HG02763 (cell line): ENCODE results near the gene NXNL2.
A peak's percentile ranks its signal among the peaks of the same experiment; 100 is the strongest.

Experiments
- ATAC-seq: cut with Tn5 transposase; IDR thresholded peaks from one replicate; pipeline ENCODE4 v1.9.1; 2021; ENCODE audit warnings: mild to moderate bottlenecking, moderate library complexity; ENCODE audit not compliant: unreplicated experiment

NXNL2 gene

GRCh38 chr9:88531920-88532698 is 2.9 kb upstream of the NXNL2 start:
- no peak for ATAC-seq

GRCh38 chr9:88533951-88534455 is 975 bp upstream of the NXNL2 start:
- no peak for ATAC-seq

DNA sequence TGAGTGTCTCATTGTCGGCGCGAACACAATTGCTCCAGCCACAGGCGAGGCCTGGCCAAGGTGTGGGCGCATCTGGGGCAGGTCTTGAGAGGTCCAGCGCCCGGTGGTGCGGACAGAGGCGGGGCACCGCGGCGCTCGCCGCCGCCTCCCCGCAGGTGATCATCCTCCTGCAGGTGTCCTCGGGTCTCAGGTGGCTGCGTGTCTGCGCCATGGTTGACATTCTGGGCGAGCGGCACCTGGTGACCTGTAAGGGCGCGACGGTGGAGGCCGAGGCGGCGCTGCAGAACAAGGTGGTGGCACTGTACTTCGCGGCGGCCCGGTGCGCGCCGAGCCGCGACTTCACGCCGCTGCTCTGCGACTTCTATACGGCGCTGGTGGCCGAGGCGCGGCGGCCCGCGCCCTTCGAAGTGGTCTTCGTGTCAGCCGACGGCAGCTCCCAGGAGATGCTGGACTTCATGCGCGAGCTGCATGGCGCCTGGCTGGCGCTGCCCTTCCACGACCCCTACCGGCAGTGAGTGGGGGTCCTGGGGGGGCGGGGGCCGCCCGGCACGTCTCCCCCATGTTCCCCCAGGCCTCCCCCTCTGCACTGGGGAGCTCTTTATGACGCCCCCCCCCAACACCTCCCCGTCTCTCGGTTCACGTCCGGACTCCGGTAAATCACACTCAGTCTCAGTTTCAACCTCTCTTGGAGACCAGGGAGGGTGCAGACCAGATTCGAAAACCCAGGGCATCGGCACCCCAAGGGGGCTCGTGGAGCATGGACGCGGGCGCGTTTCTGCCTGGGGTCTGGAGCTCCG is 446 bp downstream of the NXNL2 start:
- ATAC-seq: no peak

DNA sequence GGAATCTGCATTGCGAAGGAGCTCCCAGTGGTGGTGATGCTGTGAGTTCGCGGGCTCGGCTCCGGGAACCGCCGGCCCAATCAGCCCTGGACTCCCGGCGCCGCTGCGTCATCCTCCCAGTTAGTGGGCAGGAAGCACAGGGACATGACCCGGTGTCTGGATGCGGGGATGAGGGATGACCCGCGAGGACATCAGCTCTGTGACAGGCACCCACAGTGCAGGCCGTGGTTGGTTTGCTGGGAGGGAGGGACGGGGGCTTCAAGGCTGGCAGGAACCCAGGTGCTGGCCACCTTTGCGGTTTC is 996 bp downstream of the NXNL2 start:
- ATAC-seq: no peak

GRCh38 chr9:88536951-88537760 is 2.2 kb downstream of the NXNL2 start:
- ATAC-seq: no peak

DNA sequence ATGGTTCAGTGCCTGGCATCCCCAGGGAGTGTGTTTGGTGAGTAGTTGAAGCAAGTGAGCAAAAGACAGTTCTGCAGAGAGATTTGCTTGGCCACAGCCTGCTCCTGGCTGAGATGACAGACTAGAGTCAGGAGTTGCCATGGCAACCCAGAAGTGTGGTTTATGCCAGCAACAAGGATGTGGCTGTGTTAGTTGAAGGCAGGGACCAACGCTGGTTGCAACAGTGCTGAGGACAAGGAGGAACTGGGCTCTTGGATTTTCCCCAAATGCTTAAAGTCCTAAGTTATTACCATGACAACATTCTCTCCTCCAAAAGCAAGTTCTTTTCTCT is 2.7 kb downstream of the NXNL2 start:
- no peak for ATAC-seq

DNA sequence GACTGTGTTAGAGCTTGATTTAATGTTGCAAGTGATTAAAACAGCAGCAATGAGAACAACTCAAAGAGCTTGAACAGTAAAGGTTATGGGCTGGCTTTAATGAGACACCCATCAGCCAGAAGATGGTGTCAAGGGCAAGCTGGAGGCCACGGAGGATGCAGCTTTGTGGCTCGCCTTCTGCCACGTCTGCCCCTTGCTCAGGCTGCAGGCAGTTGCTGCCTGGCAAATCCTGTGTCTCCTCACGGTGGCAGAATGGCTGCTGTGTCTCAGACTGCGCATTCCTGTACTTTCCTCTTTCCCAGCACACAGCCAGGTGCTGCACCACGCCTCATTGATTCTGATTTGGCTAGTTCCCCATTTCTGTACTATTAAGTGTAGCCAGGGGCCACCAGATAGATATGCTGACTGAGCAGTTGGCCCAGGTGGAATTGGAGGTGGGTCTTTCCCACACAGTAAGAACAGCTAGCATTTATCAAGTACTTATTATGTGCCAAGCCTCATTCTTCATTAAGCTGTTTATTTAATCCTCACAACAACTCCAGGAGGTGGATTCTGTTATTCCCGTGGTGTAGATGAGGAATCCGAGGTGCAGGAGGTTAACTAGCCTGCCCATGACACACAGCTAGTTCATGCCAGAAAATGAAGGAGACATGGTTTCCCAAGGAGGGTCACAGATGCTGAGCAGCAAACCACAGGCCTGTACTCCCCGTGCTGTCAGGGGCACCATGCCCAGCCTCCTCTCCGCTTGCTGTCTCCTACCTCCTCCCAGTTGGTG is 3.5 kb downstream of the NXNL2 start:
- no peak for ATAC-seq

DNA sequence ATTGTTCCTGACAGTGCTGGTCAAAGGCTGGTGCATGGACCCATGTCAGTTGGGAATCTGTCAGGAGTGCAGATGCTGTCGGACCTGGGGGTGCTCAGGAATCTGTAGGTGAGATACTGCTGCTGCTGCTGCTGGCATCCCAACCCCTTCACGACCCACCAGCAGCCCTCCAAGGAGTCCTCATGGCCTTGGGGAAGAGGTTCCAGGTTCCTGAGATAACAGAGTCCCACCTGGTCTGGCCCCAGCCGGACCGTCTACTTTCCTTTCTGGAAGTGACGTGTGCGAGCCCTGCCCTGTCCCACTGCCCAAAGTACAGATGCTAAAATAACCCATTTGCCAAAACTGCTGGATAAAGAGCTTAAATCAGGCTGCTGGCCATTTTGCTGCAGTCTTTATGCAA is 4.3 kb downstream of the NXNL2 start:
- ATAC-seq: no peak

DNA sequence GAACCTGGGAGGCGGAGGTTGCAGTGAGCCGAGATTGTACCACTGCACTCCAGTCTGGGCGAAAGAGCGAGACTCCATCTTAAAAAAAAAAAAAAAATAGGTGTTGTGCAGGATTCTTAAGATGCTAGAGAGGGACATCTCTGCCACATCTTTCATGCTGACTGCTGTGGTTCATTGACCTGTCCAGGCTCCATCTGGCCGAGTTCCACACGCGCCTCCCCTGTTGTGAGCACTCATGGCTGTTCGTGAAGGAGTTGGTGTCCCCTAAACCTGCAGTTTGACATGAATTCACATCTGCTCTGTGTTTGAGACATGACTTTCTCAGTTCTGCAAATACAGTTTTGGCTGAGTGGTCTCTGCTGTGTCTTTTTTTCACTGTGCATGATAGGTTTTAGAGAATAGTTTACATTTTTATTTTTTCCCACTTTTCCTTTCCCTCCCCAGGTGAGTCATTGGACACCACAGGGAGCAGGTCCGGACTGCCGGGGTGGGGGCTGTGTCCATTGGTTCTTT is 5.3 kb downstream of the NXNL2 start:
- ATAC-seq: no peak

- ATAC-seq: no peak
Measured at GRCh38 chr9:88544245-88544644, 9.3 kb downstream of the NXNL2 start.

DNA sequence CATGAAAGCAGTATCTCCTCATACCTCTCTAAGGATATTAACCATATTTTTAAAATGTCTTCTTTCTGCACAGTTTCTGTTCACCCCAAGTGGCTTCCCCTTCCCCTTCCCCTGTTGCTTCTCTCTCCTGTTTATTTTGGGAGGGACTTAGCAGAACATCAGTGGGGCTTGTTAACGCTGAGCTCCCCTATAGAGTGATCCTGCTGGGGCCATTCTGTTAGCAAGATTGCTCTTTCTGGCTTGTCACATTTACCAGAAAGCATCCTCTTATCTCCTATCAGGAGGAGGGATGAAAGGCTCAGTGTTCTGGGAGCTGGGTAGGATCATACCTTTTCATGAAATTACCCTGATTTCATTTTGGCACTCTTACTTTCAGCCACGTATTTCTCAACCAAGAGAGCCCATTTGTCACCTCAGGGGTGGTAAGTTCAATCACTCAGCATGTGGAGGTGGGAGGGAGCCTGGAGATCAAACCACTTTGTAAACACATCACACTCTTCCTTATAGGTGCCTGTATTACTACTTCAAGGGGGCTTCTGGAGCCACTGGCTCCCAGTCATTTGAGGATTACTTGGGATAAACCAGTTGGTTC is 16.7 kb downstream of the NXNL2 start:
- no peak for ATAC-seq

- ATAC-seq: no peak
Measured at GRCh38 chr9:88553350-88553749, 18.4 kb downstream of the NXNL2 start.

DNA sequence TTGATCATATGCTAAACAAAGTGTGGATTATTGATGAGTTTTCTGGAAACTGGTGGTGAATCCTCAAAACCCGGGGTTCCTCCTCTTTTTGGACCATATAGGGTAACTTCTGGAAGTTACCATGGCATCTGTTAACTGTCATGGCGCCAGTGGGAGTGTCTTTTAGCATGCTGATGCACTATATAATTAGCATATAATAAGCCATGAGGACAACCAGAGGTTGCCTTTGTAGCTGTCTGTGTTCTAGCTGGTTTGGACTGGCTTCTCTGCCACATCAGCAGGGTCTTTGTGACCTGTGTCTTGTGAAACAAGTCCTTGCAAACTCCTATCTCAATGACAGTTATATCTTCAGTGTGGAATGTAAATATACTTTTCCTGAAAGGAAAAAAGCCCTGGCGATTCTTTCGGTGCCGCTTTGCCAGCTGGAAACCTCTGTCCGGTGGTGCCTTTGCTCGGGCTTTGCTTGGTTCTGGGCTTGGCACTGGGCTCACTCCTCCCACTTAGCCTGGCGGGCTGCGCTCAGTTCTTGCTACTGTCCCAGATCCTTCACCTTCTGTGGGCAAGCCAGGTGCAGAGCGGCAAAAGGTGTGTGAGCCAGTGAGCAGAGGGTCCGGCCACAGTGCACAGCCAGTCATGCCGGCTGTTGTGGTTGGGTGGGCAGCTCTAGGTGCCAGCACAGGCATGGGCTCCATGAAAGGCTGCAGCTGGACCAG is 20.4 kb downstream of the NXNL2 start:
- no peak for ATAC-seq

- ATAC-seq: no peak
Measured at GRCh38 chr9:88559661-88560060, 24.7 kb downstream of the NXNL2 start.

GRCh38 chr9:88567870-88568269 is 32.9 kb downstream of the NXNL2 start:
- ATAC-seq: peak; percentile 66

- ATAC-seq: no peak
Measured at GRCh38 chr9:88571419-88571818, 36.4 kb downstream of the NXNL2 start.

- ATAC-seq: no peak
Measured at GRCh38 chr9:88572684-88573083, 37.7 kb downstream of the NXNL2 start.

- ATAC-seq: no peak
Measured at GRCh38 chr9:88574953-88575352, 40.0 kb downstream of the NXNL2 start.

DNA sequence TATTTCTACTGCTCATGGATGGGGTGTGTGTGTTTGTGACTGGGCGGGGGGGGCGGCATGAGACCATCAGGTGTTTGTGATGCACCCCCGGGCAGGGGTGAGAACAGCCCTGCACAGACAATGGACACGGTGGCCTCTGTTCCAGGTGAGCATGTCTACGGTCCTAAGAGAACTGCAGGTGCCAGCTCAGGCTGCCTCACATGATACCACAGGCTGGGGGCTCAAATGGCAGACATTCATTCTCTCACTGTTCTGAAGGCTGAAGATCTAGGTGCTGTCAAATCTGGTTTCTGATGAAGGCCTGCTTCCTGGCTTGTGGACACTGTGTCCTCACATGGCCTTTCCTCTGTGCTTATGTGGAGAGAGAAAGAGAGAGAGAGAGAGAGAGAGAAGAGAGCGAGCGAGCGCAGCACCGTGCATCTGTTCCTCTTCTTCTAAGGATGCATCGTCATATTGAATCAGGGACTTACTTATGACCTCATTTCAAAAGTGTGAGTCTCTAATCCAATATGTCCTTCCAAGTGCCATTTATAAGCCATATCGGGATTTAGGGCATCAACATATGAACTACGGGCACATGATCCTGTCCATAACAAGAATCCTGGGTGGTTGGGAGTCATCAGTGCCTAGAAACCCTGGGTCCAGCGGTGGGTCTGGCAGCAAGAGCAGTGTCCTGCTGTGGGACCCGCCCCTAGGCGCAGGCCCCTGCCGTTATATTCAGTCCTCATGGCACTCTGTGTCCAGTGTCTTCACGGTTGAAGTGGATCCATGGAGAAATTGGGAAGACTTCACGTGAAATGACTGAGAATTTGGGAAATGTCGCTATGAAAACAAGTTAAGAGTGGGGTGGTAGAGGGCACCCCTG is 42.5 kb downstream of the NXNL2 start:
- ATAC-seq: no peak
